Fibroblast of the aortic adventitia (primary cell): Measurements from ENCODE around the gene ADAM12. TPM values are rescaled to one million over a fixed set of nuclear protein-coding genes. Genes with fewer than 3 reads are reported as not detected.

Source experiments
- DNase-seq: peaks from one replicate; pipeline ENCODE4 v3.0.0-alpha.2; 2010; ENCODE audit warnings: low read depth
- H3K4me3 ChIP-seq: 2 replicates; pipeline ENCODE4 v1.5.1; 2011; ENCODE audit warnings: low read depth, mild to moderate bottlenecking, control low read depth, low read length, moderate library complexity
- total RNA-seq: library from RNA; depleted of rRNA; stranded (reverse); fragments of >200 nt; gene quantifications from 2 replicates; pipeline ENCODE4 v1.2.3, GENCODE V29; 2012; ENCODE audit warnings: low replicate concordance
- TF ChIP-seq, protein P1 (sequence below): IDR thresholded peaks from 2 replicates; pipeline ENCODE4 v1.5.1; 2011; ENCODE audit warnings: mild to moderate bottlenecking, low read length, control low read depth, inconsistent platforms; ENCODE audit not compliant: insufficient read depth

Gene ADAM12
- total RNA-seq, 1 donor, result 82.7 TPM

DNA sequence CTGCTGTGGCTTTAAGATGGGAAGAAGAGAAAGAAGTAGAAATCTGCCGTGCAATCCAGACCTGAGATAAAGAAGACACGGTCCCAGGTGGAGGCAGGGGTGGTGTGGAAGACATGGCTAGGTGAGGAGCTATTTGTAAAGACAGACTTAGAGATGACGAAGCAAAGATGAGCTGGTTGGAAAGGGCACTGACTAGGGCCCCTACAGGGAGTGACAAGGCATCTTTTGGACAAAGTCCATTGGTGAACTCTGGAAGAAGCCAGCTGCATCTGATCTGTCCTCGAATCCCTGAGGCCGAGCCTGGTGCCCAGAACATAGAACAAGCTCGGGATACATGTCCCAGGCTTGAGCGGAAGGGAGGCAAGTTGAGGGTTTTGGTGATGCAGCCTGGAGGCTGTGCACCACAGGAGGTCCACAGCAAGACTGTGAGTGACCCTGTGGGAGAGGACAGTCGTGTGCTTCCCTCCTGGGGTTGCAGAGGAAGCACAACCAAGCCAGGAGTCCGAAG, 191.2 kb downstream of the ADAM12 start:
- H3K4me3 ChIP-seq, result no peak overlapping the region
- TF ChIP-seq, protein P1, sequence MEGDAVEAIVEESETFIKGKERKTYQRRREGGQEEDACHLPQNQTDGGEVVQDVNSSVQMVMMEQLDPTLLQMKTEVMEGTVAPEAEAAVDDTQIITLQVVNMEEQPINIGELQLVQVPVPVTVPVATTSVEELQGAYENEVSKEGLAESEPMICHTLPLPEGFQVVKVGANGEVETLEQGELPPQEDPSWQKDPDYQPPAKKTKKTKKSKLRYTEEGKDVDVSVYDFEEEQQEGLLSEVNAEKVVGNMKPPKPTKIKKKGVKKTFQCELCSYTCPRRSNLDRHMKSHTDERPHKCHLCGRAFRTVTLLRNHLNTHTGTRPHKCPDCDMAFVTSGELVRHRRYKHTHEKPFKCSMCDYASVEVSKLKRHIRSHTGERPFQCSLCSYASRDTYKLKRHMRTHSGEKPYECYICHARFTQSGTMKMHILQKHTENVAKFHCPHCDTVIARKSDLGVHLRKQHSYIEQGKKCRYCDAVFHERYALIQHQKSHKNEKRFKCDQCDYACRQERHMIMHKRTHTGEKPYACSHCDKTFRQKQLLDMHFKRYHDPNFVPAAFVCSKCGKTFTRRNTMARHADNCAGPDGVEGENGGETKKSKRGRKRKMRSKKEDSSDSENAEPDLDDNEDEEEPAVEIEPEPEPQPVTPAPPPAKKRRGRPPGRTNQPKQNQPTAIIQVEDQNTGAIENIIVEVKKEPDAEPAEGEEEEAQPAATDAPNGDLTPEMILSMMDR, result no peak
- no peak for DNase-seq

DNA sequence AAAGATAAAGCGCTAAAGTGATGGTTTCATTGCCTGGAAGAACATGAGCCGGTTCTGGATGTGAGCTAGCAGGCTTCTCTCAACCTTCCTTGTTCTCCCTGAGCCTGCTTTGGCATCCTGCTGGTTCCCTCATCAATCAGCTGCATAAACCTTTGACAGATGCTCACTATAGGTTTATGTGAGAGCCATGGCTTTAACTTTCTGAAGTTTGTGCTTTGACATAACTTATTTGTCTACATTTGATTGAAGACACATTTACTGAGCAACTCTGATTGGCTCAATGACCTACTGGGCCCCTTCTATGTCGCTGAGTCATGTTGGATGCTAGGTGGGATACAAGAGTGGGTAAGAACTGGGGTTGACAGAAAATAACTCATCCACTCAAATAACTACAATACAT, 192.0 kb downstream of the ADAM12 start:
- no peak overlapping the region for H3K4me3 ChIP-seq
- no peak for DNase-seq
- TF ChIP-seq, protein P1, result no peak

DNA sequence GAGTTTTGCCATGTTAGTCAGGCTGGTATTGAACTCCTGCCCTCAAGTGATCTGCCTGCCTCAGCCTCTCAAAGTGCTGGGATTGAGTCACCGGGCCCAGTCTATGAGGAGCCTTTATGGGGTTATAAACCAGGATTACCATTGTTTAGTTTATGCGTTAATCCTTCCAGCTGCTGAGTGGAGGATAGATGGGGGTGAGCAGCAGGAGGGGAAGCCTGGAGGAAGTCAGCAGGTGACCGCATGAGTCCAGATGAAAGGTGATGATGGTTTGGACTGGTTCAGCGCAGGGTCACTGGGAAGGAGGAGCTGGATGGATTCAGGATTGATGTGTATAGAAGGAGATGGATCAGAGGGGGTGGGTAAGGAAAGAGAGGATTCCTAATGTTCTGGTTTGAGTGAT, 197.1 kb downstream of the ADAM12 start:
- no peak for DNase-seq
- TF ChIP-seq, protein P1, result no peak
- H3K4me3 ChIP-seq, result no peak overlapping the region

GRCh38 chr10:126188679-126189200, 199.5 kb downstream of the ADAM12 start:
- DNase-seq, result no peak
- no peak overlapping the region for H3K4me3 ChIP-seq
- TF ChIP-seq, protein P1, result no peak

DNA sequence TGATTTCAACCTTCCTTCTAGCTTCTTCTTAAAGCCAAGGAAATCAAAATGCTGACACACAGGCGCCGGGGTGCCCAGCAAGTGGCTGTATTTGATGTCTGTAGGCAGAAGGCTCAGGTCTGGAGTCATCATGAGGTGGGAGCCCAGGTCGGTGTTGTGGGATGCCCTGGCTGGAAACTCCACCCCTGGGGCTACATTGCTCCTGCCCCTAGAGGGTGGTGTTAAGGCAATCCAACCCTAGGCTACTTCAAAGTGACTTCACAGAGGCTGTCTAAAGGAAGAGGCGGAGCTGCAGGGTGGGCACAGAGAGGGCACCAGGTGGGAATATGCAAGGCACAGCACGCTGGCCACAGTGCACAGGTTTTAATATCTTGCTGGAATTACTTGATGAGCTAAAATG, 200.9 kb downstream of the ADAM12 start:
- TF ChIP-seq, protein P1, result no peak
- H3K4me3 ChIP-seq, result no peak overlapping the region
- DNase-seq, result no peak

GRCh38 chr10:126186766-126187165, 201.5 kb downstream of the ADAM12 start:
- no peak overlapping the region for H3K4me3 ChIP-seq
- no peak for DNase-seq
- TF ChIP-seq, protein P1, result no peak

GRCh38 chr10:126185676-126186447, 202.4 kb downstream of the ADAM12 start:
- peak; percentile 48 for DNase-seq

More at GRCh38 chr10:126185676-126186447, 202.4 kb downstream of the ADAM12 start:
- H3K4me3 ChIP-seq, result no peak overlapping the region
- TF ChIP-seq, protein P1, result no peak
